Parathyroid adenoma (tissue), 2 donors: ENCODE measurements around the gene HAUS7.

Source experiments
- H2AFZ ChIP-seq: fragments of 300-600 bp; sonication (generic); one replicate; pipeline ENCODE4 v1.7.0; 2017; ENCODE audit warnings: antibody characterized with exemption, mild to moderate bottlenecking
- H3K27ac ChIP-seq: fragments of 300-600 bp; sonication (generic); one replicate; pipeline ENCODE4 v1.7.0; 2017
- H3K27me3 ChIP-seq: fragments of 300-600 bp; sonication (generic); one replicate; pipeline ENCODE4 v1.7.0; 2017; ENCODE audit warnings: low read length; ENCODE audit not compliant: control insufficient read depth, insufficient read depth
- H3K36me3 ChIP-seq: fragments of 300-600 bp; sonication (generic); one replicate; pipeline ENCODE4 v1.7.0; 2017; ENCODE audit warnings: low read length; ENCODE audit not compliant: control insufficient read depth, insufficient read depth
- H3K4me1 ChIP-seq: fragments of 300-600 bp; sonication (generic); one replicate; pipeline ENCODE4 v1.7.0; 2017; ENCODE audit warnings: control low read depth
- H3K4me2 ChIP-seq: fragments of 300-600 bp; sonication (generic); one replicate; pipeline ENCODE4 v1.7.0; 2017; ENCODE audit warnings: low read length
- H3K4me3 ChIP-seq: fragments of 300-600 bp; sonication (generic); one replicate; pipeline ENCODE4 v1.7.0; 2017; ENCODE audit warnings: low read depth, low read length
- H3K79me2 ChIP-seq: fragments of 300-600 bp; sonication (generic); one replicate; pipeline ENCODE4 v1.7.0; 2017; ENCODE audit warnings: control low read depth
- H3K9ac ChIP-seq: fragments of 300-600 bp; sonication (generic); one replicate; pipeline ENCODE4 v1.7.0; 2017; ENCODE audit warnings: mild to moderate bottlenecking
- H3K9me3 ChIP-seq: fragments of 300-600 bp; sonication (generic); one replicate; pipeline ENCODE4 v1.7.0; 2017; ENCODE audit warnings: low read length; ENCODE audit not compliant: control insufficient read depth
- CTCF ChIP-seq: fragments of 300-600 bp; sonication (generic); IDR thresholded peaks from one replicate; pipeline ENCODE4 v1.7.0; 2017; ENCODE audit warnings: antibody characterized with exemption, mild to moderate bottlenecking
- donor health status: primary hyperparathyroidism.

The HAUS7 gene

DNA sequence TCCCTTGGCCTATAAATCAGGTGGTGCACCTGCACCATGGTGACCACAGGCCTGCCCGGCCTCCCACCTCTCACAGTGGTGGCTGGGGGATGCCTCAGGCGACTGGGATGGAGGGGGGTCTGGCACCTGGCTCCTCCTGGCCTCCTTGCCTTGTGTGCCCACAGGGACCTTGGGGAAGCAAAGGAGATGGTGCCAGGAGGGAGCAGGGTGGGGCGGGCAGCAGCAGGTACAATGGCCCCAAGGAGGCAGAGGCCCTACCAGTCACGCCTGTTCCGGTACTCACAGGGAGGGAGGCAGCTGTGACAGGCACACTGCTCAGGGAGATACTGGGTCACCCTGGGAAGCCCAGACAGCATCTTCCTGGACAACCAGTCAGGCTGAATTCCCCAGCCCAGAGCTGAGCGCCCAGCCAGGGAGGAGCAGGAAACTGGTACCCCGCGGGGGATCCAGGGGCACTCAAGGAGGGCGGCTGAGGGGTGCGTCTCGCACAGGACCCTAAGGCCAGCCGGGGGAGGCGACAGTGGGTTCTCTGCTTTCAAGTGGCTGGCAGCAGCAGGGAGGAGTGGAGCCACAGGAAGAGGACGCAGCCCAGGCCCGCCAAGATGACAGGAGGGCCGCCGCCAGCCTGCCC, 23.3 kb downstream of the HAUS7 start:
- H2AFZ ChIP-seq: no peak overlapping the region
- no peaks in the 10 kb centered on the region for H3K36me3 ChIP-seq
- no peaks in the 10 kb centered on the region for H3K9me3 ChIP-seq
- TF ChIP-seq CTCF: no peak
- H3K27me3 ChIP-seq: no peaks in the 10 kb centered on the region
- no peak overlapping the region for H3K27ac ChIP-seq
- no peak overlapping the region for H3K9ac ChIP-seq
- no peak overlapping the region for H3K4me3 ChIP-seq
- H3K4me1 ChIP-seq: no peaks in the 10 kb centered on the region
- H3K79me2 ChIP-seq: no peaks in the 10 kb centered on the region
- H3K4me2 ChIP-seq: no peak overlapping the region

- no peaks in the 10 kb centered on the region for H3K4me1 ChIP-seq
- H3K9ac ChIP-seq: no peak overlapping the region
- no peaks in the 10 kb centered on the region for H3K36me3 ChIP-seq
- H3K4me3 ChIP-seq: no peak overlapping the region
- H3K79me2 ChIP-seq: no peaks in the 10 kb centered on the region
- H3K9me3 ChIP-seq: no peaks in the 10 kb centered on the region
- no peak overlapping the region for H2AFZ ChIP-seq
- H3K4me2 ChIP-seq: no peak overlapping the region
- H3K27ac ChIP-seq: no peak overlapping the region
- H3K27me3 ChIP-seq: no peaks in the 10 kb centered on the region
- TF ChIP-seq CTCF: no peak
These were observed 23.8 kb downstream of the HAUS7 start for GRCh38 chrX:153446636-153446936.

- Histone ChIP-seq H3K27ac (no peak within 1 kb of the TSS), H3K79me2 (no peaks in the 10 kb centered on the region), H3K4me2 (no peak within 1 kb of the TSS), H2AFZ (no peak within 1 kb of the TSS), H3K9ac (no peak within 1 kb of the TSS), H3K4me3 (no peak within 1 kb of the TSS), H3K36me3 (no peaks in the 10 kb centered on the region), H3K9me3 (no peaks in the 10 kb centered on the region), H3K27me3 (no peaks in the 10 kb centered on the region), H3K4me1 (no peaks in the 10 kb centered on the region)
- TF ChIP-seq CTCF: no peak
These were observed 24.3 kb downstream of the HAUS7 start, which contains the start of gene TREX2 for GRCh38 chrX:153445856-153446635. TSS of gene TREX2 (minus strand) at chrX:153446056. CDS start at chrX:153445430, 626 bp downstream.

DNA sequence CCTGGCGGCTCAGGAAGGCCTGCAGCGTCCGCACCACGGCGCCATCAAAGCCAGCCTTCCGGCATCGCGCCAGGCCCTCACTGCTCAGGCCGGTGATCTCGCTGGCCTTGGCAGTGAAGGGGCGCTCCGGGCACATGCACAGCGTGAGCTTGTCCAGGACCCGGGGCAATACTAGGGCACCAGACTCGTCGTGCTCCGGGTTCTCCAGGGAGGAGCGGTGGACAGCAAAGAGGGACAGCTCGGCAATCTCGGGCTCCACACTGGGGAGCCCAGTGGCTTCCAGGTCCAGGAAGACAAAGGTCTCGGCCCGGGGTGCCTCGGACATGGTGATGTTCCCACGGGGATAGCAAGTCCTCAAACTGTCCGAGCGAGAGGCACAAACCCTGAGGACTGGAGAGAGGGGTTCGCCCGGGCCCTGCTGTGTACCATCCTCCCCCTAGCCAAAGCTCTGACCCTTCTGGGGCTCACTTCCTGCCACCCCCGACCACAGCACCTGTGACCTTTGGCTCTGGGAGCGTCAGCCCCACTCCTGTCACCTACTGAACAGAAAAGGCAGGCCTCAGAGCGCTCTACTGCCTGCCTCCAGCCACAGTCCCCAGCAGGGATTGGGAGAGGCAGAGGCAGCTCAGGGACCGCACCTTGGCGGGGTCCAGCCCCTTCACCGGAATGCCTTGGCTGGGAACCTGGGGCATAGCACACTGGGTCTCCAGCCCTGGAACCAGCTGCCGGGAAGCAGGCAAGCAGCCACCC, 25.1 kb downstream of the HAUS7 start:
- no peaks in the 10 kb centered on the region for H3K36me3 ChIP-seq
- no peak overlapping the region for H3K4me2 ChIP-seq
- no peaks in the 10 kb centered on the region for H3K9me3 ChIP-seq
- no peak overlapping the region for H3K27ac ChIP-seq
- no peak overlapping the region for H2AFZ ChIP-seq
- no peak overlapping the region for H3K9ac ChIP-seq
- no peaks in the 10 kb centered on the region for H3K27me3 ChIP-seq
- no peak overlapping the region for H3K4me3 ChIP-seq
- no peaks in the 10 kb centered on the region for H3K4me1 ChIP-seq
- no peak for TF ChIP-seq CTCF
- no peaks in the 10 kb centered on the region for H3K79me2 ChIP-seq
